ENCODE measurements around the gene NACC2.
A peak's percentile ranks its signal among the peaks of the same experiment; 100 is the strongest.

The NACC2 gene

DNA sequence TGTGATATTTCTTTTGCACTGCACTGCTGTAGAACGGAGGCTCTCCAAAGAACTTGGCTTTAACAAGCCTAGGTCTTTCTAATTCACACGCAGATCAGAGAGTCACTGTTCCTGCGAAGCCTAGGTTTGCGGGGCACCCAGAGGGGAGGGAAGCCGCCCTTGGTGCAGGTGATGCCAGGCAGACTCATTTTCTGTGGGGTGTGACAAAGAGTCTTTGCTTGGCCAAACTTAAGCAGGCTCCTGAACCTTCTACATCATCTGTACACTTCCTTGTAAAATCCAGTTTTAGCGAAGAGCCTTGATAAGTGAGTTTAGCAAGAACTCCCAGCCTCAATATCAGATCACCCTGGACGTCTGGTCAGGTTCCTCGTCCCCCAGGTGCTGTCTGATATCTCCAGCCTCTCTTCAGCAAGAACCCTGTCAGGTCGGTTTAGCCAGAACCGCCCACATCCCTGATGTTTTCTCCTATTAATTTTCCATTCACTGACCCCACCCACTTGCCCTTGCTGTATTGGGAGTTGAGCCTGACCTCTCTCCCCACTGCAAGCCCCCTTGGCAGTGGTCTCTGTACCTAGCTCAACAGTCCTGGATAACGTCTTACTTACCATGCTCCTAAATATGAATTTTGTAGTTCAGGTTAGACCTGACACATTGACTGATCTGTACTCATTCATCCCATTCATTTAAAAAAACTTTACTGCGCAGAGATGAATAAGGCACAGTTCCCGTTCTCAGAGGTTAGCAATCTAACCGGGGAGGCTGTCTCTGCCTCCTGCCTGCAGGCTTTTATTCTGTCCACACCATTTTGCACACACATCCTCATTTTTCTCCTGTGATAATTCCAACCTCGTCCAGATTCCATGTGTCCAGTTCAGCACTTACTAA, 133.0 kb downstream of the NACC2 start:
- H3K79me1 ChIP-seq (ENCODE audit: low read length): peaks cover 6% of the 10 kb centered on the region
- H4K12ac ChIP-seq (ENCODE audit: low read depth, low read length): no peak overlapping the region
- no peak overlapping the region for H3K18ac ChIP-seq (ENCODE audit: low read length)
- no peak overlapping the region for H2AK5ac ChIP-seq (ENCODE audit: low read length)
- H4K8ac ChIP-seq (ENCODE audit: low read depth, low read length): peak overlapping the region; percentile 62
- H3K9ac ChIP-seq (ENCODE audit: low read length): no peak overlapping the region
- no peak overlapping the region for H2BK5ac ChIP-seq (ENCODE audit: low read depth, low read length, poor library complexity)
- peaks cover 2 to 14% of the 10 kb centered on the region in 2 experiments for H3K4me1 ChIP-seq (ENCODE audit: control insufficient read depth in 1 of 2, insufficient read depth in 2 of 2, low read length in 2 of 2)
- H2BK120ac ChIP-seq (ENCODE audit: insufficient read depth, low read length, poor library complexity): no peak overlapping the region
- no peak overlapping the region for H3K27ac ChIP-seq (ENCODE audit: low read depth, low read length)
- H3K27me3 ChIP-seq (ENCODE audit: insufficient read depth, low read length): no peaks in the 10 kb centered on the region
- DNase-seq: no peak
- no peak overlapping the region for H3K4ac ChIP-seq (ENCODE audit: low read depth, low read length)
- H2AFZ ChIP-seq (ENCODE audit: insufficient read depth, low read length, poor library complexity): peak overlapping the region; percentile 51
- H3K14ac ChIP-seq (ENCODE audit: low read length): no peak overlapping the region
- no peak overlapping the region for H3K4me3 ChIP-seq (ENCODE audit: low read depth, low read length)
- H3K23ac ChIP-seq (ENCODE audit: low read length): no peak overlapping the region
- H3K9me3 ChIP-seq (ENCODE audit: insufficient read depth, low read depth, low read length): peaks cover 2% of the 10 kb centered on the region
- H2BK12ac ChIP-seq (ENCODE audit: low read length): no peak overlapping the region
- peaks cover 10% of the 10 kb centered on the region for H3K79me2 ChIP-seq (ENCODE audit: control insufficient read depth, insufficient read depth, low read length, poor library complexity)
- WGBS (ENCODE audit: extremely low coverage, insufficient coverage, insufficient read length): no CpG with 5 or more reads among the region's 15 CpGs
- H4K91ac ChIP-seq (ENCODE audit: low read depth, low read length): no peak overlapping the region
- H3K4me2 ChIP-seq (ENCODE audit: low read length): no peak overlapping the region
- no peaks in the 10 kb centered on the region for H3K36me3 ChIP-seq (ENCODE audit: control insufficient read depth in 1 of 2, insufficient read depth in 2 of 2, low read length in 2 of 2)

DNA sequence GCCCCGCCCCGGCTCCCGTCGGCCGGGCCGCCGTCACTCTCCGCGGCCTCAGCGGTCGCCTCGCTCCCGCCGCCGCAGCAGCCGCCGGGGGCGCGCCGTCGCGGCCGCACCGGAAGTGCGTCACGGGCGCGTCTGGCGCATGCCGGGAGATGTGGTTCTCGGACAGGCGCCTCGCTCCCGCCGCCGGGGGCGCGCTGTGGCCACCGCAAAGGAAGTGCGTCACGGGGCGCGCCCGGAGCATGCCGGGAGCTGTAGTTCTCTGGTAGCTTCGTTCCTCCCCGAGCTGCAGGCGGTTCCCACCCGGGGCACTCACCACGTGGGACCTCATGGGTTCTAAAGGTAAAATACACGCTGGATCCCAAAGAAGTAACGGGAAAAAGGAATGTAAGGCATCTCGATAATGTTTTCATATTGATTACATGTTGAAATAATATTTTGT, 133.8 kb downstream of the NACC2 start, which contains the start of gene UBAC1:
TSS of gene UBAC1 (minus strand) at position 97 of the 439 bp plus-strand sequence. CDS start 211 bp downstream, outside the sequence.
- Histone ChIP-seq H3K18ac (ENCODE audit: low read length) (peak within 1 kb of the TSS; percentile 63), H4K8ac (ENCODE audit: low read depth, low read length) (peak within 1 kb of the TSS; percentile 63), H3K79me1 (ENCODE audit: low read length) (peaks cover 6% of the 10 kb centered on the region), H2BK5ac (ENCODE audit: low read depth, low read length, poor library complexity) (peak within 1 kb of the TSS; percentile 18), H4K12ac (ENCODE audit: low read depth, low read length) (peak within 1 kb of the TSS; percentile 82), H3K9me3 (ENCODE audit: insufficient read depth, low read depth, low read length) (peaks cover 2% of the 10 kb centered on the region), H3K4me1 (ENCODE audit: control insufficient read depth in 1 of 2, insufficient read depth in 2 of 2, low read length in 2 of 2) (peaks cover 2 to 14% of the 10 kb centered on the region in 2 experiments), H2AK5ac (ENCODE audit: low read length) (peak within 1 kb of the TSS; percentile 18), H3K27ac (ENCODE audit: low read depth, low read length) (peak within 1 kb of the TSS; percentile 37), H2BK120ac (ENCODE audit: insufficient read depth, low read length, poor library complexity) (peak within 1 kb of the TSS; percentile 41), H2BK12ac (ENCODE audit: low read length) (no peak within 1 kb of the TSS), H2AFZ (ENCODE audit: insufficient read depth, low read length, poor library complexity) (peak within 1 kb of the TSS; percentile 86), H3K4me2 (ENCODE audit: low read length) (peak within 1 kb of the TSS; percentile 95), H3K9ac (ENCODE audit: low read length) (peak within 1 kb of the TSS; percentile 82), H3K79me2 (ENCODE audit: control insufficient read depth, insufficient read depth, low read length, poor library complexity) (peaks cover 10% of the 10 kb centered on the region), H3K4ac (ENCODE audit: low read depth, low read length) (peak within 1 kb of the TSS; percentile 84), H4K91ac (ENCODE audit: low read depth, low read length) (peak within 1 kb of the TSS; percentile 74), H3K14ac (ENCODE audit: low read length) (peak within 1 kb of the TSS; percentile 93), H3K27me3 (ENCODE audit: insufficient read depth, low read length) (no peaks in the 10 kb centered on the region), H3K23ac (ENCODE audit: low read length) (no peak within 1 kb of the TSS), H3K4me3 (ENCODE audit: low read depth, low read length) (peak within 1 kb of the TSS; percentile 94), H3K36me3 (ENCODE audit: control insufficient read depth in 1 of 2, insufficient read depth in 2 of 2, low read length in 2 of 2) (no peaks in the 10 kb centered on the region)
- WGBS (ENCODE audit: extremely low coverage, insufficient coverage, insufficient read length): no CpG with 5 or more reads among the region's 53 CpGs
- DNase-seq: peak; percentile 96 to 98

DNA sequence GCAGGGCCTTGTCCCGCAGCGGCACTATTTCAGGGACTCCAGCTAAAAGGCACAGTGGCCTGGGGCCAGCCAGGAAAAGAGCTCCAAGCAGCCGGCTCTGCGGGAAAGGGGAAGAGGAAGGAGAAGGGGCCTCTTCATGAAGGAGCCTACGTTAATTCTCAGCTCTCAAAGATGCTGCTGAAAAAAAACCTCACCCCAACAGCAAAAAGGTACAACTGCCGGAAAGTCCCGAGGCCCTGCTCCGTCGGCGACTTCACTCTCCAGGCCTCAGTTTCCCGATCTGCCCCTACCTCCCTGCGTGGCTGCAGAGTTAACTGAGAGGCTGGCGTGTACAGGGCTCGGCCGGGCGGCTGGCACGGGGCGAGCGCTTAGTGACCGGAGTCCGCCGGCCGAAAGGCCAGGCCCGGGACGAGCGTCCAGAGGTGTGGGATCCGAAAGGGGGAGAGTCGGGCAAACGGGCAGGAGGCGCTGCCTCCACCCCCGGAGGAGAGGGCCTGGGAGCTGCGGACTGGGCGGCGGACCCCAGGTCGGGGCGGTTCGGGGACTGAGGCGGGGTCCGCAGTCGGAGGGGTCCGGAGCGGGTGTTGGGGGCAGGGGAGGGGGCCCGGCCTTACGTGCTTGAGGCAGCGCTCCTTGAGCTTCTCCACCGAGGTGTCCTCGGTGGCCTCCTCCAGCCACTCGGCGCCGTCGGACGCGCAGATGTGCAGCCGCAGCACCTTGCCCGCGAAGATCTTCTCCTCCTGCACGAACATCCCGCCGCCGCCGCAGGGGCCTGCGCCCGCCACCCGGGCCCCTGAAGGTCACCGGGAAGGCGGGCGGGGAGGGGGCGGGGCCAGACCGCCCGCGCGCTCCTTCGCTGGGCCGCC, 134.4 kb downstream of the NACC2 start:
- H2BK5ac ChIP-seq (ENCODE audit: low read depth, low read length, poor library complexity): peak overlapping the region; percentile 18
- peak overlapping the region; percentile 86 for H2AFZ ChIP-seq (ENCODE audit: insufficient read depth, low read length, poor library complexity)
- no peak overlapping the region for H2BK12ac ChIP-seq (ENCODE audit: low read length)
- peaks cover 6% of the 10 kb centered on the region for H3K79me1 ChIP-seq (ENCODE audit: low read length)
- peak overlapping the region; percentile 41 for H2BK120ac ChIP-seq (ENCODE audit: insufficient read depth, low read length, poor library complexity)
- H3K27me3 ChIP-seq (ENCODE audit: insufficient read depth, low read length): no peaks in the 10 kb centered on the region
- H4K12ac ChIP-seq (ENCODE audit: low read depth, low read length): peak overlapping the region; percentile 82
- peaks cover 7% of the 10 kb centered on the region for H3K9me3 ChIP-seq (ENCODE audit: insufficient read depth, low read depth, low read length)
- H3K14ac ChIP-seq (ENCODE audit: low read length): peak overlapping the region; percentile 93
- peak overlapping the region; percentile 82 for H3K9ac ChIP-seq (ENCODE audit: low read length)
- H2AK5ac ChIP-seq (ENCODE audit: low read length): peak overlapping the region; percentile 18
- H3K27ac ChIP-seq (ENCODE audit: low read depth, low read length): peak overlapping the region; percentile 37
- peaks cover 10% of the 10 kb centered on the region for H3K79me2 ChIP-seq (ENCODE audit: control insufficient read depth, insufficient read depth, low read length, poor library complexity)
- H3K4me1 ChIP-seq (ENCODE audit: control insufficient read depth in 1 of 2, insufficient read depth in 2 of 2, low read length in 2 of 2): peaks cover 2 to 14% of the 10 kb centered on the region in 2 experiments
- H3K23ac ChIP-seq (ENCODE audit: low read length): no peak overlapping the region
- DNase-seq: peak in 1 of 2 donors; percentile 32
- peak overlapping the region; percentile 74 for H4K91ac ChIP-seq (ENCODE audit: low read depth, low read length)
- peak overlapping the region; percentile 95 for H3K4me2 ChIP-seq (ENCODE audit: low read length)
- H3K36me3 ChIP-seq (ENCODE audit: control insufficient read depth in 1 of 2, insufficient read depth in 2 of 2, low read length in 2 of 2): peaks cover 0 to 4% of the 10 kb centered on the region in 2 experiments
- peak overlapping the region; percentile 84 for H3K4ac ChIP-seq (ENCODE audit: low read depth, low read length)
- peak overlapping the region; percentile 94 for H3K4me3 ChIP-seq (ENCODE audit: low read depth, low read length)
- peak overlapping the region; percentile 63 for H3K18ac ChIP-seq (ENCODE audit: low read length)
- no CpG with 5 or more reads among the region's 74 CpGs for WGBS (ENCODE audit: extremely low coverage, insufficient coverage, insufficient read length)
- peak overlapping the region; percentile 63 for H4K8ac ChIP-seq (ENCODE audit: low read depth, low read length)

DNA sequence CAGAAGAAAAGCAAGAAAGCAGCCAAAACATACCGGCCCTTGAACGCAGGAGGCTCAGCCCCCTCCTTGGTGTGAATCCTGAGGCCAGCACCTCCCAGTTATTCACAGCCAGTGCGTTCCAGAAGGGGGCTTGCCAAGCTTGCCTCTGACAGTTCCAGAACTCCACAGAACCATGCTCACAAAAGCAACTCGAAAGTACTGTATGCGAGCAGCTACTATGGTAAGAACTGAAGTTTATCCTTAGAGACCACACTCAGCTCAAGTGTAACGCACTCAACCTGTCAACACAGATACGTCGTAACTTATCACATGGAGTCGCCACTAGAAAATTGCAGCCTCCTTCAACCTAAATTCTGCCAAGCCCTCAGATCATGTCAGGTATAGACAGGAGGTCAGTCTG, 135.3 kb downstream of the NACC2 start:
- WGBS (ENCODE audit: extremely low coverage, insufficient coverage, insufficient read length): no CpG with 5 or more reads among the region's 9 CpGs
- Histone ChIP-seq H2BK5ac (ENCODE audit: low read depth, low read length, poor library complexity) (no peak overlapping the region), H3K4me1 (ENCODE audit: control insufficient read depth in 1 of 2, insufficient read depth in 2 of 2, low read length in 2 of 2) (peaks cover 2 to 14% of the 10 kb centered on the region in 2 experiments)

More for the DNA sequence above, 135.3 kb downstream of the NACC2 start:
- no peaks in the 10 kb centered on the region for H3K27me3 ChIP-seq (ENCODE audit: insufficient read depth, low read length)
- no peak overlapping the region for H3K23ac ChIP-seq (ENCODE audit: low read length)
- H3K36me3 ChIP-seq (ENCODE audit: control insufficient read depth in 1 of 2, insufficient read depth in 2 of 2, low read length in 2 of 2): peaks cover under 1 to 4% of the 10 kb centered on the region in 2 experiments
- no peak overlapping the region for H2AK5ac ChIP-seq (ENCODE audit: low read length)
- peak overlapping the region; percentile 38 for H3K4ac ChIP-seq (ENCODE audit: low read depth, low read length)
- H2AFZ ChIP-seq (ENCODE audit: insufficient read depth, low read length, poor library complexity): no peak overlapping the region
- H3K4me2 ChIP-seq (ENCODE audit: low read length): peak overlapping the region; percentile 95
- H2BK12ac ChIP-seq (ENCODE audit: low read length): no peak overlapping the region
- no peak for DNase-seq
- no peak overlapping the region for H4K8ac ChIP-seq (ENCODE audit: low read depth, low read length)
- H3K14ac ChIP-seq (ENCODE audit: low read length): no peak overlapping the region
- H3K4me3 ChIP-seq (ENCODE audit: low read depth, low read length): no peak overlapping the region
- H3K79me1 ChIP-seq (ENCODE audit: low read length): peaks cover 6% of the 10 kb centered on the region
- H4K12ac ChIP-seq (ENCODE audit: low read depth, low read length): no peak overlapping the region
- no peak overlapping the region for H4K91ac ChIP-seq (ENCODE audit: low read depth, low read length)
- peaks cover 10% of the 10 kb centered on the region for H3K79me2 ChIP-seq (ENCODE audit: control insufficient read depth, insufficient read depth, low read length, poor library complexity)
- peaks cover 4% of the 10 kb centered on the region for H3K9me3 ChIP-seq (ENCODE audit: insufficient read depth, low read depth, low read length)
- H3K18ac ChIP-seq (ENCODE audit: low read length): no peak overlapping the region
- no peak overlapping the region for H3K9ac ChIP-seq (ENCODE audit: low read length)
- no peak overlapping the region for H2BK120ac ChIP-seq (ENCODE audit: insufficient read depth, low read length, poor library complexity)
- no peak overlapping the region for H3K27ac ChIP-seq (ENCODE audit: low read depth, low read length)

All from trophoblast cell (in vitro differentiated cells and primary cell).